Measurements from ENCODE around the gene PIAS1. TPM values are rescaled to one million over a fixed set of nuclear protein-coding genes. Genes with fewer than 3 reads are reported as not detected.
"Not testable (repeated sequence)": the region's sequence is repeated elsewhere in the genome, so short reads cannot be mapped to it uniquely, and the experiment has no call there.

The PIAS1 gene
- 10 to 100 TPM; 43.1 to 59.2 TPM for total RNA-seq
- long read RNA-seq, donor 1, full-length matches to known transcripts = 9 of 17 reads
- long read RNA-seq, donor 1, partial matches to known transcripts = 3 of 17 reads
- long read RNA-seq, donor 1, other reads (novel, unspliced or antisense) = 5 of 17 reads
- long read RNA-seq, donor 2, full-length matches to known transcripts = 37 of 53 reads
- long read RNA-seq, donor 2, partial matches to known transcripts = 9 of 53 reads
- long read RNA-seq, donor 2, other reads (novel, unspliced or antisense) = 7 of 53 reads

- intact Hi-C loops (cut with DNase I) = no loop called here
Measured at GRCh38 chr15:68053701-68054627, at the start of gene PIAS1. Gene PIAS1, plus strand, starts transcription at chr15:68054315. Its CDS starts 12 bp downstream, at chr15:68054327.

GRCh38 chr15:68007642-68008041 is 46.5 kb upstream of the PIAS1 start:
- intact Hi-C loops (cut with DNase I) = not testable (repeated sequence)

More at GRCh38 chr15:68053701-68054627, at the start of gene PIAS1:
- DNase-seq (ENCODE audit: low spot score) = peak; percentile 98

GRCh38 chr15:68010361-68011153 is 43.6 kb upstream of the PIAS1 start:
- DNase-seq (ENCODE audit: low spot score) = no peak
- intact Hi-C loops (cut with DNase I) = loop anchor here in 1 of 2 donors (10.0 kb wide), 1 partner anchor 1384 kb away; no protein-coding TSS in a partner anchor

More at GRCh38 chr15:68007642-68008041, 46.5 kb upstream of the PIAS1 start:
- DNase-seq (ENCODE audit: low spot score) = not testable (repeated sequence)

GRCh38 chr15:68012911-68013310 is 41.2 kb upstream of the PIAS1 start:
- intact Hi-C loops (cut with DNase I) = loop anchor here in 1 of 2 donors (10.0 kb wide), 1 partner anchor 1382 kb away; no protein-coding TSS in a partner anchor
- DNase-seq (ENCODE audit: low spot score) = no peak

- intact Hi-C loops (cut with DNase I) = loop anchor here in 1 of 2 donors (10.0 kb wide), 1 partner anchor 1381 kb away; no protein-coding TSS in a partner anchor
- DNase-seq (ENCODE audit: low spot score) = no peak
Measured at GRCh38 chr15:68014219-68014618, 39.9 kb upstream of the PIAS1 start.

GRCh38 chr15:68015244-68015643 is 38.9 kb upstream of the PIAS1 start:
- no peak for DNase-seq (ENCODE audit: low spot score)
- intact Hi-C loops (cut with DNase I) = loop anchor here in 1 of 2 donors (10.0 kb wide), 1 partner anchor 1380 kb away; no protein-coding TSS in a partner anchor

GRCh38 chr15:68017201-68017600 is 36.9 kb upstream of the PIAS1 start:
- no peak for DNase-seq (ENCODE audit: low spot score)
- intact Hi-C loops (cut with DNase I) = loop anchor here in 1 of 2 donors (10.0 kb wide), 1 partner anchor 1378 kb away; no protein-coding TSS in a partner anchor

- intact Hi-C loops (cut with DNase I) = loop anchor here in 1 of 2 donors (10.0 kb wide), 1 partner anchor 1376 kb away; no protein-coding TSS in a partner anchor
- DNase-seq (ENCODE audit: low spot score) = no peak
Measured at GRCh38 chr15:68018797-68019444, 35.2 kb upstream of the PIAS1 start.

GRCh38 chr15:68019814-68020525 is 34.1 kb upstream of the PIAS1 start:
- intact Hi-C loops (cut with DNase I) = loop anchor here in 1 of 2 donors (10.0 kb wide), 1 partner anchor 1375 kb away; no protein-coding TSS in a partner anchor

GRCh38 chr15:68020685-68021084 is 33.4 kb upstream of the PIAS1 start:
- intact Hi-C loops (cut with DNase I) = no loop called here
- DNase-seq (ENCODE audit: low spot score) = no peak

More at GRCh38 chr15:68019814-68020525, 34.1 kb upstream of the PIAS1 start:
- DNase-seq (ENCODE audit: low spot score) = no peak

- DNase-seq (ENCODE audit: low spot score) = no peak
- intact Hi-C loops (cut with DNase I) = no loop called here
Measured at GRCh38 chr15:68022061-68022460, 32.1 kb upstream of the PIAS1 start.

GRCh38 chr15:68023307-68024101 is 30.6 kb upstream of the PIAS1 start:
- intact Hi-C loops (cut with DNase I) = no loop called here
- no peak for DNase-seq (ENCODE audit: low spot score)

- intact Hi-C loops (cut with DNase I) = no loop called here
Measured at GRCh38 chr15:68025835-68026424, 28.2 kb upstream of the PIAS1 start.

GRCh38 chr15:68027388-68027787 is 26.7 kb upstream of the PIAS1 start:
- intact Hi-C loops (cut with DNase I) = no loop called here
- DNase-seq (ENCODE audit: low spot score) = no peak

More at GRCh38 chr15:68025835-68026424, 28.2 kb upstream of the PIAS1 start:
- no peak for DNase-seq (ENCODE audit: low spot score)

GRCh38 chr15:68028137-68028887 is 25.8 kb upstream of the PIAS1 start:
- DNase-seq (ENCODE audit: low spot score) = no peak
- intact Hi-C loops (cut with DNase I) = no loop called here

- intact Hi-C loops (cut with DNase I) = no loop called here
- DNase-seq (ENCODE audit: low spot score) = no peak
Measured at GRCh38 chr15:68028888-68029207, 25.3 kb upstream of the PIAS1 start.
